Measurements from ENCODE around the gene ANAPC10. TPM values are rescaled to one million over a fixed set of nuclear protein-coding genes. Genes with fewer than 3 reads are reported as not detected.

Gene ANAPC10
- total RNA-seq, 2 donors from 2014 or later, result 22.3 to 31.4 TPM

GRCh38 chr4:145102619-145103018 is 4.6 kb upstream of the ANAPC10 start:
- no peak for TF ChIP-seq POLR2AphosphoS5 (IDR thresholded peaks at IDR 0.05)
- TF ChIP-seq POLR2A (IDR thresholded peaks at IDR 0.05), result no peak
- TF ChIP-seq CTCF (IDR thresholded peaks at IDR 0.05), result no peak
- intact Hi-C loops (cut with DNase I), result no loop called here

GRCh38 chr4:145101091-145101490 is 3.1 kb upstream of the ANAPC10 start:
- Histone ChIP-seq H3K36me3 (no peaks in the 10 kb centered on the region), H3K4me3 (no peak overlapping the region), H3K4me1 (replicated peaks) (peaks cover 4% of the 10 kb centered on the region), H3K27me3 (replicated peaks; ENCODE audit: insufficient read depth) (no peaks in the 10 kb centered on the region), H3K27ac (no peak overlapping the region), H3K9me3 (no peaks in the 10 kb centered on the region)
- intact Hi-C loops (cut with DNase I), result no loop called here
- 100% methylated on average over 1 of the region's 1 CpG for WGBS
- TF ChIP-seq CTCF (IDR thresholded peaks at IDR 0.05) (no peak), POLR2A (IDR thresholded peaks at IDR 0.05) (no peak), POLR2AphosphoS5 (IDR thresholded peaks at IDR 0.05) (no peak)
- no peak for DNase-seq (ENCODE audit: low spot score)

More at GRCh38 chr4:145102619-145103018, 4.6 kb upstream of the ANAPC10 start:
- no peaks in the 10 kb centered on the region for H3K36me3 ChIP-seq
- no peak overlapping the region for H3K4me3 ChIP-seq
- no peak overlapping the region for H3K27ac ChIP-seq
- no peaks in the 10 kb centered on the region for H3K9me3 ChIP-seq
- 82% methylated on average over 2 of the region's 2 CpGs for WGBS
- no peaks in the 10 kb centered on the region for H3K27me3 ChIP-seq (replicated peaks; ENCODE audit: insufficient read depth)
- no peaks in the 10 kb centered on the region for H3K4me1 ChIP-seq (replicated peaks)
- DNase-seq (ENCODE audit: low spot score), result no peak

- no peak for DNase-seq (ENCODE audit: low spot score)
- TF ChIP-seq POLR2AphosphoS5 (IDR thresholded peaks at IDR 0.05) (no peak), CTCF (IDR thresholded peaks at IDR 0.05) (no peak), POLR2A (IDR thresholded peaks at IDR 0.05) (no peak)
- Histone ChIP-seq H3K36me3 (no peaks in the 10 kb centered on the region), H3K27ac (no peak overlapping the region), H3K4me3 (no peak overlapping the region), H3K27me3 (replicated peaks; ENCODE audit: insufficient read depth) (no peaks in the 10 kb centered on the region), H3K4me1 (replicated peaks) (peaks cover 4% of the 10 kb centered on the region), H3K9me3 (no peaks in the 10 kb centered on the region)
- intact Hi-C loops (cut with DNase I), result loop anchor here (2.0 to 10.0 kb wide), 2 partner anchors 519 to 635 kb away; partner anchors contain the start of gene MMAA
- WGBS, result 25% methylated on average over 5 of the region's 5 CpGs
Observed at GRCh38 chr4:145099653-145100052, 1.7 kb upstream of the ANAPC10 start.

- Histone ChIP-seq H3K4me1 (replicated peaks) (peaks cover 4% of the 10 kb centered on the region), H3K27ac (peak overlapping the region; percentile 88 to 89), H3K36me3 (no peaks in the 10 kb centered on the region), H3K4me3 (peak overlapping the region; percentile 50 to 70), H3K9me3 (no peaks in the 10 kb centered on the region), H3K27me3 (replicated peaks; ENCODE audit: insufficient read depth) (no peaks in the 10 kb centered on the region)
- DNase-seq (ENCODE audit: low spot score), result peak; percentile 14
- TF ChIP-seq POLR2AphosphoS5 (IDR thresholded peaks at IDR 0.05) (no peak), CTCF (IDR thresholded peaks at IDR 0.05) (no peak), POLR2A (IDR thresholded peaks at IDR 0.05) (no peak)
- intact Hi-C loops (cut with DNase I), result loop anchor here (2.0 to 10.0 kb wide), 2 partner anchors 520 to 636 kb away; partner anchors contain the start of gene MMAA
- WGBS, result 0% methylated on average over 9 of the region's 9 CpGs
Observed at GRCh38 chr4:145098675-145099037, 660 bp upstream of the ANAPC10 start.

GRCh38 chr4:145097331-145097820 is 620 bp downstream of the ANAPC10 start:
- no peak for DNase-seq (ENCODE audit: low spot score)
- Histone ChIP-seq H3K27me3 (replicated peaks; ENCODE audit: insufficient read depth) (no peaks in the 10 kb centered on the region), H3K4me3 (peak overlapping the region; percentile 50 to 70), H3K4me1 (replicated peaks) (peaks cover 4% of the 10 kb centered on the region), H3K36me3 (no peaks in the 10 kb centered on the region), H3K9me3 (no peaks in the 10 kb centered on the region), H3K27ac (peak overlapping the region; percentile 88 to 89)
- intact Hi-C loops (cut with DNase I), result loop anchor here (10.0 kb wide), 1 partner anchor 637 kb away; no protein-coding TSS in a partner anchor
- no peak for TF ChIP-seq CTCF (IDR thresholded peaks at IDR 0.05)
- TF ChIP-seq POLR2A (IDR thresholded peaks at IDR 0.05), result no peak
- no peak for TF ChIP-seq POLR2AphosphoS5 (IDR thresholded peaks at IDR 0.05)
- WGBS, result 8% methylated on average over 10 of the region's 10 CpGs
